ENCODE measurements around the gene ZNF761.
A peak's percentile ranks its signal among the peaks of the same experiment; 100 is the strongest.
"Not testable (repeated sequence)": the region's sequence is repeated elsewhere in the genome, so short reads cannot be mapped to it uniquely, and the experiment has no call there.

Gene ZNF761

GRCh38 chr19:53461866-53462265 lies 30.1 kb downstream of the ZNF761 start:
- no peak for DNase-seq

GRCh38 chr19:53462861-53463260 lies 31.1 kb downstream of the ZNF761 start:
- no peak for DNase-seq

- DNase-seq: no peak
These were observed 31.5 kb downstream of the ZNF761 start for GRCh38 chr19:53463263-53463662.

- no peak for DNase-seq
These were observed 35.1 kb downstream of the ZNF761 start for GRCh38 chr19:53466726-53467484.

GRCh38 chr19:53467485-53468262 lies 35.9 kb downstream of the ZNF761 start, which contains the start of gene ZNF813:
TSS of gene ZNF813 (plus strand) at chr19:53467733. CDS start at chr19:53483823, 16,090 bp downstream.
- DNase-seq: peak; percentile 95

- DNase-seq: not testable (repeated sequence)
These were observed 36.8 kb downstream of the ZNF761 start for GRCh38 chr19:53468628-53469027.

GRCh38 chr19:53471916-53472315 lies 40.1 kb downstream of the ZNF761 start:
- no peak for DNase-seq

GRCh38 chr19:53474832-53475231 lies 43.0 kb downstream of the ZNF761 start:
- DNase-seq: peak; percentile 19

GRCh38 chr19:53475470-53475869 lies 43.7 kb downstream of the ZNF761 start:
- not testable (repeated sequence) for DNase-seq

GRCh38 chr19:53483751-53484150 lies 52.0 kb downstream of the ZNF761 start:
- not testable (repeated sequence) for DNase-seq

GRCh38 chr19:53485046-53486004 lies 53.5 kb downstream of the ZNF761 start:
- no peak for DNase-seq

GRCh38 chr19:53492153-53492552 lies 60.4 kb downstream of the ZNF761 start:
- DNase-seq: no peak

GRCh38 chr19:53497311-53498023 lies 65.7 kb downstream of the ZNF761 start:
- not testable (repeated sequence) for DNase-seq

GRCh38 chr19:53498024-53498395 lies 66.2 kb downstream of the ZNF761 start:
- DNase-seq: not testable (repeated sequence)

GRCh38 chr19:53503151-53503550 lies 71.4 kb downstream of the ZNF761 start:
- not testable (repeated sequence) for DNase-seq

- not testable (repeated sequence) for DNase-seq
These were observed 72.0 kb downstream of the ZNF761 start for GRCh38 chr19:53503671-53504364.

- not testable (repeated sequence) for DNase-seq
These were observed 72.5 kb downstream of the ZNF761 start for GRCh38 chr19:53504365-53504703.

- DNase-seq: no peak
These were observed 73.1 kb downstream of the ZNF761 start for GRCh38 chr19:53504885-53505284.

- DNase-seq: no peak
These were observed 74.9 kb downstream of the ZNF761 start for GRCh38 chr19:53506728-53507127.

All from hematopoietic multipotent progenitor cell treated with erythropoietin and hydrocortisone succinate and interleukin-3 and kit ligand, for 6 days (in vitro differentiated cells).